Right atrium auricular region (tissue), 2 donors: ENCODE data around the gene MICAL3. TPM values are rescaled to one million over a fixed set of nuclear protein-coding genes. Genes with fewer than 3 reads are reported as not detected.

Experiments used
- DNase-seq: peaks from one replicate; pipeline ENCODE4 v3.0.0-alpha.2; 2019; ENCODE audit warnings: low spot score
- H3K27ac ChIP-seq, 2 donors: fragments of 200-600 bp; sonication (generic); 1 replicate in 1 of 2; 2 replicates in 1 of 2; pipeline ENCODE4 v1.5.1; 2016 to 2019
- H3K27me3 ChIP-seq, 2 donors: fragments of 200-600 bp; sonication (generic); one replicate each; pipeline versions ENCODE4 v1.5.1 to v1.6.0; 2017 to 2019
- H3K36me3 ChIP-seq: fragments of 200-600 bp; sonication (generic); one replicate; pipeline ENCODE4 v1.5.1; 2016
- H3K4me1 ChIP-seq, 2 donors: fragments of 200-600 bp; sonication (generic); one replicate each; pipeline versions ENCODE4 v1.5.1 to v1.6.0; 2017 to 2019
- H3K4me3 ChIP-seq, 2 donors: fragments of 200-600 bp; sonication (generic); 1 replicate in 1 of 2; 2 replicates in 1 of 2; pipeline ENCODE4 v1.5.1; 2017 to 2019; ENCODE audit warnings: mild to moderate bottlenecking in 1 of 2, moderate library complexity in 1 of 2
- H3K9me3 ChIP-seq, 2 donors: fragments of 200-600 bp; sonication (generic); one replicate each; pipeline ENCODE4 v1.5.1; 2019
- total RNA-seq, 2 donors: library from RNA; depleted of rRNA; stranded (reverse); fragments of >200 nt; gene quantifications; one replicate each; pipeline ENCODE4 v1.1.0, GENCODE V29; 2016
- TF ChIP-seq, protein P1 (sequence below), 2 donors: fragments of 200-600 bp; sonication (generic); IDR thresholded peaks; one replicate each; pipeline ENCODE4 v1.5.1; 2019; ENCODE audit warnings: antibody characterized with exemption in 2 of 2

MICAL3 gene
- total RNA-seq, 2 donors from 2014 or later = 42.5 to 45.1 TPM

DNA sequence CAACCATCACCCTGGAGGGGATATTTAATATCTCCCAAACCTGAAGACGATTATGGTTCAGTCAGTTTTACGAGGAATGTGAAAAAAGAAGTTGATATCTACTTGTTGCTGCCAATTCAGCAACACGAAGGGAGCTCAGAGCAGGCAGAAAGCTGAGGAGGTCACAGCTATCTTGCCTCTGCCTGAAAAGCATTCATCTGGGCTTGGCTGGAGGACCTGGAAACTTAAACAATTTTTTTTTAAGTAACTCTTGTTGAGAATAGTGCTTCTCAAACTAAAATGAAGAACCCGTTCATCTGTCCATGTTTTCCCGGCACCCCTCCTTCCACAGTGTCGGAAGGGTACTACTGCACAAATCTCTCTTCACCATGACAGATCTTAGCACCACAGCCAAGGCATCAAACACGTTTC lies 98.9 kb downstream of the MICAL3 start:
- DNase-seq = no peak
- TF ChIP-seq, protein P1, sequence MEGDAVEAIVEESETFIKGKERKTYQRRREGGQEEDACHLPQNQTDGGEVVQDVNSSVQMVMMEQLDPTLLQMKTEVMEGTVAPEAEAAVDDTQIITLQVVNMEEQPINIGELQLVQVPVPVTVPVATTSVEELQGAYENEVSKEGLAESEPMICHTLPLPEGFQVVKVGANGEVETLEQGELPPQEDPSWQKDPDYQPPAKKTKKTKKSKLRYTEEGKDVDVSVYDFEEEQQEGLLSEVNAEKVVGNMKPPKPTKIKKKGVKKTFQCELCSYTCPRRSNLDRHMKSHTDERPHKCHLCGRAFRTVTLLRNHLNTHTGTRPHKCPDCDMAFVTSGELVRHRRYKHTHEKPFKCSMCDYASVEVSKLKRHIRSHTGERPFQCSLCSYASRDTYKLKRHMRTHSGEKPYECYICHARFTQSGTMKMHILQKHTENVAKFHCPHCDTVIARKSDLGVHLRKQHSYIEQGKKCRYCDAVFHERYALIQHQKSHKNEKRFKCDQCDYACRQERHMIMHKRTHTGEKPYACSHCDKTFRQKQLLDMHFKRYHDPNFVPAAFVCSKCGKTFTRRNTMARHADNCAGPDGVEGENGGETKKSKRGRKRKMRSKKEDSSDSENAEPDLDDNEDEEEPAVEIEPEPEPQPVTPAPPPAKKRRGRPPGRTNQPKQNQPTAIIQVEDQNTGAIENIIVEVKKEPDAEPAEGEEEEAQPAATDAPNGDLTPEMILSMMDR (IDR thresholded peaks at IDR 0.05) = no peak
- H3K9me3 ChIP-seq = no peaks in the 10 kb centered on the region
- peak overlapping the region; percentile 35 to 53 for H3K27ac ChIP-seq
- H3K36me3 ChIP-seq = no peaks in the 10 kb centered on the region
- H3K4me3 ChIP-seq = no peak overlapping the region
- H3K4me1 ChIP-seq = peaks cover 0 to 59% of the 10 kb centered on the region in 2 donors
- H3K27me3 ChIP-seq = no peaks in the 10 kb centered on the region

DNA sequence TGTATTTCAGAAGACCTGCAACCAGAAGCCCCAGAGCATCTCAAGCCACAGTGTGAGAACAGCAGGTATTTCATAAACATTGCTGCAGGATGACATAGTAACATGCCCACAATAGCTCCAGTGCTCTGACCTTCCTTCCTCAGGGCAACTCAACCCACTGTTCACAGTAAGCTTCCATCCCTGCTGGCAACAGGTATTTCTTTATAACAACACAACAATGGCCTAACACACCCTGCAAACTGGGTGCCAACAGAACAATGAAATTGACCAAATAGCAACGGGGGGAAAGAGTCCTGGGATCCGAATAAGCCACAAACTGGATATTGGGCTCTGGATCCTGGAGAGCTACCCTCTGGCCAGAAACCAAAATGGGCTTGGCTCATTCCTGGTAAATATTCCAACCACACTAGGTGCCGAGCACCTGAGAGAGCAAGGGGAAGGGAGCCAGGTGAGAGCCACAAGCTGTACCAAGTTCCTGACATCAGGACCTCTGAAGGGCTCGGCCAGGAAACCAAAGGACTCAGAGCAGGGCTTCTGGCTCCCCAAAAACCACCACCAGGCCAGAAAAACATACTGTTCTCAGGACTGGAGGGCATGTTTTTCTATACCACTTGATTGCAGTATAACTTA lies 99.5 kb downstream of the MICAL3 start:
- no peak for DNase-seq
- Histone ChIP-seq H3K27me3 (no peaks in the 10 kb centered on the region), H3K36me3 (no peaks in the 10 kb centered on the region), H3K4me1 (peaks cover 0 to 63% of the 10 kb centered on the region in 2 donors), H3K4me3 (no peak overlapping the region), H3K27ac (peak overlapping the region; percentile 35 to 53), H3K9me3 (no peaks in the 10 kb centered on the region)
- TF ChIP-seq, protein P1 (IDR thresholded peaks at IDR 0.05) = no peak

DNA sequence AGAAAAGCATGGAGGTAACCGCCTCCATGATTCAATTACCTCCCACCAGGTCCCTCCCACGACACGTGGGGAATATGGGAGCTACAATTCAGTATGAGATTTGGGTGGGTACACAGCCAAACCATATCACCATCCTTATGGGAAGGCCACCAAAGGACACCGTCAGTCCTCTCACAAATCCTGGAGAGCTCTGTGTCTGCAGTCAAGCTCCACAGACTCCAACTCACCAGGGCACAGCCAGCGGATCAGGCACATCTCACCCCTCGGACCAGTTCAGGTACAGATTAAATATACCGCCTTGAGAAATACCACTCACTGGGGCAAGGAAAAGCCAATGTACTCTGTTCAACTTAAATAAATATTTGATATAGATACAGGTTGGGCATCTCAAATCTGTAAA lies 100.3 kb downstream of the MICAL3 start:
- Histone ChIP-seq H3K27ac (peak overlapping the region; percentile 87 to 94), H3K27me3 (no peaks in the 10 kb centered on the region), H3K4me3 (no peak overlapping the region), H3K4me1 (peaks cover 0 to 71% of the 10 kb centered on the region in 2 donors), H3K36me3 (no peaks in the 10 kb centered on the region), H3K9me3 (no peaks in the 10 kb centered on the region)
- no peak for DNase-seq
- TF ChIP-seq, protein P1 (IDR thresholded peaks at IDR 0.05) = no peak

DNA sequence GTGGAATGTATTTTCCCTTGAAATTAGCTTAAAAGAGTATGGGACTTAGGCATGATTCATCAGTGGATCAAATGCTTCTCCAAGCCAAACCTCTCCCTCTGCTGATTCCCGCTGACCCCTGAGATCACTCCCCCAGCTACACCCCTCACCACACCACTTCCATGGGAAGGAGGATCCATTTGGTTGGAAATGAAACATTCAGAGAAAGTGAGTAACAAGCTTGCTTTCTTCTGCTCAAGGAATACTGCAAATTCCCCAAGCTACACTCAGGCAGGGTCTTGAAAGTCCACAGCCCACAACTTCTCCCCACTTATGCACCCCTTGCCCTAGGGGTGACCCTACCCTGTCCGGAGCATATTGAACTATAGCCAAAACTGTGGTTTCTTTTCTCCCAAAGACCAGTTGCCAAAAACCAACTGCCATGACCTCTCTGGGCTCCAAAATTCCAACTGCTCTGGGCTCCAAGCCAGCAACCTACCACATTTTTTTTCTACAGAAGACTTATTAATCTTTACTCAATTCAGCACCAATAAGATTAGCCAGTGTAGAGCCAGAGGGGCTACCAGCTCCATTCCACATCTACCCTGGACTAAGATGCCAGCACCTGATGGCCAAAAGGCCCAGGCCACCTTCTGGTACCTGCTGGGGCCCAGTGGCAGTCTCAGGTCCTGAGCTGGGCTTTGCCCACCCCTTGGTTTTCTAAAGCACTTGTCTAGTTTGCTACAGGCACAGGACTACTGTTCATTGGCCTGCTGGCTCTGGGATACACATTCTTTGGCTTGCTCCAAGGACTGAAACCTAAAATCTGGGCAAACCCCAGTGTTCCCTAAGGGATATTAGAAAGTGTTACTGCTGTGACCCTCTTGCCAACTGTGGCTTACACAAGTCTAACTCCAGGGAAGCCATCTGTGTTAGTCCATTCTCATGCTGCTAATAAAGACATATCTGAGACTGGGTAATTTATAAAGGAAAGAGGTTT lies 101.1 kb downstream of the MICAL3 start:
- Histone ChIP-seq H3K4me3 (no peak overlapping the region), H3K4me1 (peaks cover 0 to 78% of the 10 kb centered on the region in 2 donors), H3K9me3 (no peaks in the 10 kb centered on the region), H3K27me3 (no peaks in the 10 kb centered on the region), H3K27ac (peak overlapping the region; percentile 87 to 94), H3K36me3 (no peaks in the 10 kb centered on the region)
- no peak for DNase-seq
- TF ChIP-seq, protein P1 (IDR thresholded peaks at IDR 0.05) = no peak

DNA sequence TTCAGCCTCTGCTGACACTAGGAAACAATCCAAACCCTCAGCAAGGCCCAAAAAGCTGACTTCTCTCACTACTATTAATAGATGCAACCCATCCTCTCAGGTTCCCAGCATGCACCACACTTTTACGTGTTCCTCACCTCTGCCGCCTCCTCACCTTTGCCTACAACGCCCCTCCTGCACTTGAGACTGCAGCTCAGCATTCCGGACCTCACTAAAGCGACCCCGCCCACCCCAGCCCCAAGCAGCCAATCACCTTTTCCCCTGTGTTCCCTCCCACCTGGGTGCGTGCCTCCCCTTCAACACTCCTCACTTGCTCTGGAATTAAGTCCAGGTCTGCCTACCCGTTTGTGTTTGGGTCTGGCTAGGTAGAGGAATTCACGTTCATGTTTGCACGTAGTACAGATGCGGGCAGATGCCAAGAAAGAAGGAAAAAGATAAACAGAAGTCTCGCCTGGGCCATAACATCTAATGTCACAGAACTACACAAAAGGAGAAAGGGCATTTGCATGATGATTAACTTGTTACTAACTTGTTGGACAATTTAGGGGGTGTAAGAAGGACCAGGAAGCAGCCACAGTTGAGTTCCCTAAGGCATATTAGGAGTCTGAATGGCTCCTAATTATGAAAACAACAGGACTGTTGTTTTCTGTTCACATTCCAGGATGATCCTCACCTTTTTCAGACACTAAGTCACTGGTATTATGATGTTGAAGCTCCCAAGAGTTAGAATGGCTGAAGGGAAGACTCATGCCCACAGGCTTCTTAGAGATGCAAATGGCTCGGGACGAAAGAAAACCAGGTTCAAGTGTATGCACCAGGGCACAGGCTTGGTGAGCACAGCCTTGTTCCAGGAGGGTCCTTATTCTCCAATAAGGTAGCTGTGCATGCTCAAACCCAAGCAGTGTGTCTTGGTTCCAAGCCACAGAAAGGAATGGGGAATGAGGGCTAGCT lies 102.2 kb downstream of the MICAL3 start:
- Histone ChIP-seq H3K36me3 (no peaks in the 10 kb centered on the region), H3K27me3 (no peaks in the 10 kb centered on the region), H3K4me3 (no peak overlapping the region), H3K27ac (peak overlapping the region; percentile 87 to 94), H3K4me1 (peaks cover 0 to 88% of the 10 kb centered on the region in 2 donors), H3K9me3 (no peaks in the 10 kb centered on the region)
- TF ChIP-seq, protein P1 (IDR thresholded peaks at IDR 0.05) = no peak
- no peak for DNase-seq
